AG08395 (cell line): ENCODE data around the gene OR2A2.

Experiments used
- DNase-seq: peaks from one replicate; pipeline ENCODE4 v3.0.0; 2012; ENCODE audit warnings: mixed read lengths, low spot score

The OR2A2 gene

GRCh38 chr7:144142187-144142586, 32.8 kb downstream of the OR2A2 start:
- no peak for DNase-seq

GRCh38 chr7:144144426-144144825, 35.0 kb downstream of the OR2A2 start:
- no peak for DNase-seq

GRCh38 chr7:144148224-144148827, 38.9 kb downstream of the OR2A2 start:
- DNase-seq: no peak

- DNase-seq: no peak
Measured at GRCh38 chr7:144158861-144159260, 49.5 kb downstream of the OR2A2 start.
